Endodermal cell (in vitro differentiated cells): ENCODE measurements around the gene ADIPOR2. TPM values are rescaled to one million over a fixed set of nuclear protein-coding genes. Genes with fewer than 3 reads are reported as not detected.

Experiments
- DNase-seq: peaks from one replicate; pipeline ENCODE4 v3.0.0-alpha.2; 2017
- H3K27ac ChIP-seq: 2 replicates; pipeline ENCODE4 v1.5.1; 2013; ENCODE audit warnings: mild to moderate bottlenecking, low read depth, low read length, moderate library complexity
- H3K27me3 ChIP-seq: 2 replicates; pipeline ENCODE4 v1.6.1; 2013; ENCODE audit warnings: mild to moderate bottlenecking, low read length, moderate library complexity; ENCODE audit not compliant: insufficient read depth, control insufficient read depth, poor library complexity, severe bottlenecking
- H3K36me3 ChIP-seq: 2 replicates; pipeline ENCODE4 v1.7.0; 2013; ENCODE audit warnings: mild to moderate bottlenecking, low read length, moderate library complexity; ENCODE audit not compliant: control insufficient read depth, insufficient read depth
- H3K4me1 ChIP-seq: one replicate; pipeline ENCODE4 v1.7.0; 2013; ENCODE audit warnings: low read length; ENCODE audit not compliant: control insufficient read depth, insufficient read depth
- H3K4me3 ChIP-seq: 2 replicates; pipeline ENCODE4 v1.5.1; 2013; ENCODE audit warnings: mild to moderate bottlenecking, low read length, moderate library complexity
- H3K9ac ChIP-seq: 2 replicates; pipeline ENCODE4 v1.6.1; 2013; ENCODE audit warnings: mild to moderate bottlenecking, low read length, moderate library complexity; ENCODE audit not compliant: poor library complexity, severe bottlenecking; ENCODE audit errors: extremely low read depth
- H3K9me3 ChIP-seq: 2 replicates; pipeline ENCODE4 v1.6.1; 2013; ENCODE audit warnings: mild to moderate bottlenecking, low read length, moderate library complexity; ENCODE audit not compliant: control insufficient read depth
- H3K27ac Mint-ChIP-seq: 2 replicates; pipeline ENCODE4 v1.8.0; 2020; ENCODE audit warnings: mixed read lengths
- H3K27me3 Mint-ChIP-seq: 2 replicates; pipeline ENCODE4 v1.8.0; 2021; ENCODE audit warnings: mild to moderate bottlenecking, mixed read lengths; ENCODE audit not compliant: insufficient read depth
- H3K36me3 Mint-ChIP-seq: 2 replicates; pipeline ENCODE4 v1.8.0; 2020; ENCODE audit warnings: low read depth, mixed read lengths
- H3K4me1 Mint-ChIP-seq: 2 replicates; pipeline ENCODE4 v1.8.0; 2020; ENCODE audit warnings: mixed read lengths
- H3K4me3 Mint-ChIP-seq: 2 replicates; pipeline ENCODE4 v1.8.0; 2020; ENCODE audit warnings: mild to moderate bottlenecking, moderate library complexity, mixed read lengths
- H3K9me3 Mint-ChIP-seq: 2 replicates; pipeline ENCODE4 v1.8.0; 2020; ENCODE audit warnings: mild to moderate bottlenecking, mixed read lengths
- WGBS, 2 experiments: methylation state at CpG; one replicate each; pipeline versions ENCODE4 v1.1.5 to v1.1.7; 2013; ENCODE audit warnings: missing lambda C conversion rate in 2 of 2, mixed read lengths in 1 of 2; ENCODE audit not compliant: insufficient coverage in 1 of 2, insufficient read length in 1 of 2; 5-methylcytosine and 5-hydroxymethylcytosine counted together
- total RNA-seq, 2 donors: library from RNA; stranded (reverse); fragmentation: NEBNext Ultra II Directional in 1 of 2; extraction: Animal tissue kit (Norgen Biotek cat#: 25700) in 1 of 2; gene quantifications; 2 replicates in 1 of 2; 3 replicates in 1 of 2; pipeline ENCODE4 v1.2.1, GENCODE V29; 2021
- TF ChIP-seq, protein P1 (sequence below): fragments of 200-600 bp; sonication (generic); conservative IDR thresholded peaks from 2 replicates; pipeline ENCODE4 v1.5.0; 2021; ENCODE audit warnings: antibody characterized with exemption, mild to moderate bottlenecking

Gene ADIPOR2
- total RNA-seq, 2 donors from 2014 or later: 53.7 to 124 TPM

DNA sequence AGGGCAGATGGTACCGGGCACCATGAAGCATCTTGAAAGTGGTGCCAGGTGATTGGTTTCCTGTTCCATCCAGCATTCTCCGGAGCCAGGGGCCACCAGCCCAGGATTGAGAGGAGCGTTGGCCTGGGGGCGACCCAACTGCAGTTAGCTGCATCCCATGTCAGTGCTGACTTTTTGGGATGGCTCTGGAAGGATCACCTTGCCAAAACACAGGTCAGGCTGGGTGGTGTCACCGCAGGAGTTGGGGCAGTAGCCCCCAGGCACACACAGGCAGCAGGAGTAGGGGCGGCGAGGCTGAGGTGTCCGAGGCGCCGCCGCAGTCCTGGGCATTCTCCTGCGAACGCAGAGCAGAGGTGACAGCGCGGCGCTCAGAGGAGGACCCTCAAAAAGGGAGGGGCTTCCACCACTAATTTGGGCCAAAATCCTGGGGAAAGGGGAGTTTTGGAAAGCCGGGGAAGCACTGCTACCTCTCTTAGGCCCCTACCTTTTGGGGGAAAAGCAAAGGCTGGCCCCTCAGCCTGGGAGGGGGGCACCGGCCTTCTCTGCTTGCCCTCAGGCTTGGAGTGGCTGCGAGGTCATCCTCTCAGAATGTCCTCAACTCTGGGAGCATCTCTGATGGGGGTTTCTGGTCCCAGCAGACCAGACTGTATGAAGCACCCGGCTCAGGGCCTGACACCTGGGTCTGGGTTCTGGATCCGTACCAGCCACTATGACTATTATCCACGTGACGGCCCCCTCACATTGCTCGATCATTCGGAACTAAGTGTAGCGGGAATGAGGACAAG is 102.7 kb downstream of the ADIPOR2 start:
- H3K36me3 ChIP-seq: peaks cover 4% of the 10 kb centered on the region
- Mint-ChIP-seq H3K4me3 (no peak overlapping the region), H3K27me3 (no peaks in the 10 kb centered on the region), H3K9me3 (no peaks in the 10 kb centered on the region), H3K4me1 (peaks cover 50% of the 10 kb centered on the region), H3K27ac (peak overlapping the region; percentile 69), H3K36me3 (peaks cover under 1% of the 10 kb centered on the region)
- H3K9ac ChIP-seq: no peak overlapping the region
- H3K4me1 ChIP-seq: peaks cover 20% of the 10 kb centered on the region
- DNase-seq: peak; percentile 42
- TF ChIP-seq, protein P1, sequence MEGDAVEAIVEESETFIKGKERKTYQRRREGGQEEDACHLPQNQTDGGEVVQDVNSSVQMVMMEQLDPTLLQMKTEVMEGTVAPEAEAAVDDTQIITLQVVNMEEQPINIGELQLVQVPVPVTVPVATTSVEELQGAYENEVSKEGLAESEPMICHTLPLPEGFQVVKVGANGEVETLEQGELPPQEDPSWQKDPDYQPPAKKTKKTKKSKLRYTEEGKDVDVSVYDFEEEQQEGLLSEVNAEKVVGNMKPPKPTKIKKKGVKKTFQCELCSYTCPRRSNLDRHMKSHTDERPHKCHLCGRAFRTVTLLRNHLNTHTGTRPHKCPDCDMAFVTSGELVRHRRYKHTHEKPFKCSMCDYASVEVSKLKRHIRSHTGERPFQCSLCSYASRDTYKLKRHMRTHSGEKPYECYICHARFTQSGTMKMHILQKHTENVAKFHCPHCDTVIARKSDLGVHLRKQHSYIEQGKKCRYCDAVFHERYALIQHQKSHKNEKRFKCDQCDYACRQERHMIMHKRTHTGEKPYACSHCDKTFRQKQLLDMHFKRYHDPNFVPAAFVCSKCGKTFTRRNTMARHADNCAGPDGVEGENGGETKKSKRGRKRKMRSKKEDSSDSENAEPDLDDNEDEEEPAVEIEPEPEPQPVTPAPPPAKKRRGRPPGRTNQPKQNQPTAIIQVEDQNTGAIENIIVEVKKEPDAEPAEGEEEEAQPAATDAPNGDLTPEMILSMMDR: no peak
- H3K27me3 ChIP-seq: no peaks in the 10 kb centered on the region
- 94 to 97% methylated on average over 23 to 26 of the region's 26 CpGs for WGBS, 2 experiments
- no peaks in the 10 kb centered on the region for H3K9me3 ChIP-seq
- no peak overlapping the region for H3K4me3 ChIP-seq
- H3K27ac ChIP-seq: no peak overlapping the region

DNA sequence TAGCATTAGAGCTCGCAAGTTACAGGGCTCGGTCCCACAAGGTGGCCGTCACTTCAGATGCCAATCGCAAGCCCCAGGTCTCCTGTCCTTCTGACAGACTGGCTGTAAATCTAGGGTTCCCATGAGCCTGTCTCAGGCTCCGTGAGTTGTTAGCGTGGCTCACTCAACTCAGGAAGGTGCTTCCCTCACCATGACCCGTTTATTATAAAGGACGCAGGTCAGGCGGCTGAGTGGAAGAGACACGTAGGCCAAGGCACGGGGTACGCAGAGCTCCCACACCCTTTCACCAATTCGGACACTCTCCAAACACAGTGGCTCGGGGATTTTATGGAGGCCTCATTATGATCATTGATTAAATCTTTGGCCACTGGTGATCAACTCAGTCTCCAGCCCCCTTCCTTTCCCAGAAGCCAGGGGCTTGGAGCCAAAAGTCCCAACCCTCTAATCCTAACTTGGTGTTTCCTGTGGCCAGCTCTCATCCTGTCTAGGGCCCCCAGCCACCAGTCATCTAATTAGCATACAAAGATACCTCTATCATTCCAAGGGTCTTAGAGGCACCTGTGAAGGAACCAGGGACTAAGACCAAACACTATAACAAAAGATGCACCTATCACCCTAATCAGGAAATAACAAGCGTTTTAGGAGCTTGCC is 103.7 kb downstream of the ADIPOR2 start:
- H3K27me3 Mint-ChIP-seq: no peaks in the 10 kb centered on the region
- Histone ChIP-seq H3K9ac (no peak overlapping the region), H3K36me3 (peaks cover 4% of the 10 kb centered on the region), H3K27ac (no peak overlapping the region), H3K4me1 (peaks cover 20% of the 10 kb centered on the region), H3K4me3 (no peak overlapping the region), H3K9me3 (no peaks in the 10 kb centered on the region), H3K27me3 (no peaks in the 10 kb centered on the region)
- peak overlapping the region; percentile 69 for H3K27ac Mint-ChIP-seq
- H3K9me3 Mint-ChIP-seq: no peaks in the 10 kb centered on the region
- peaks cover 50% of the 10 kb centered on the region for H3K4me1 Mint-ChIP-seq
- 87 to 96% methylated on average over 14 to 15 of the region's 15 CpGs for WGBS, 2 experiments
- no peaks in the 10 kb centered on the region for H3K36me3 Mint-ChIP-seq
- peak overlapping the region; percentile 8 for H3K4me3 Mint-ChIP-seq
- TF ChIP-seq, protein P1: no peak
- peak; percentile 74 for DNase-seq

DNA sequence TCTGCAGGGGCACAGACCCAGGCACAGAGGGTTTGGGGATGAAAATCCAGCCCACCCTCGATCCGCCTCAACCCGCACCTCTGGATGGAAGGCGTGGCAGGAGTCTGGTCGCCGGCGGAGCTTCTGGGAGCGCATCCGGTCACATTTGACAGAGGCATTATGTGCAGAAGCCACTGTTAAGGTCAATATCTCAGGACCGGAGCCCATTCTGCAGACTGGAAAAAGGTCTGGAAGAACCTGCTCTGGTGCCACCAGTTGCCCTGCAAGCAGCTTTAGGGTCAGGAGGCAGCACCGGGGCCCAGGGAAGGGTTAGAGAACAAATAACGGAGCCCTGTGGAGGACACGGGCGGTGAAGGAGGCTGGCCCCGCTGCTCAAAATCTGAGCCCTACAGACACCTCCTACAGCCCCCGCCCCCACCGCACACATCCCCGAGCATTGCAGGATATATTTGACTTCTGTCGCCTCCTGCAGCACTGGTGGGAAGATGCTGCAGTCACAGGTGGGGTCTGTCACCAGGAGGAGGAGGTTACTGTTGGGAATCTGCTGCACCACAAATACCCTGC is 104.4 kb downstream of the ADIPOR2 start:
- Mint-ChIP-seq H3K9me3 (no peaks in the 10 kb centered on the region), H3K27me3 (no peaks in the 10 kb centered on the region), H3K4me1 (peaks cover 50% of the 10 kb centered on the region), H3K36me3 (no peaks in the 10 kb centered on the region), H3K27ac (peak overlapping the region; percentile 69), H3K4me3 (peak overlapping the region; percentile 35)
- 84 to 90% methylated on average over 11 to 19 of the region's 19 CpGs for WGBS, 2 experiments
- peaks cover 20% of the 10 kb centered on the region for H3K4me1 ChIP-seq
- no peaks in the 10 kb centered on the region for H3K9me3 ChIP-seq
- no peak overlapping the region for H3K27ac ChIP-seq
- TF ChIP-seq, protein P1: no peak
- H3K36me3 ChIP-seq: no peaks in the 10 kb centered on the region
- no peak overlapping the region for H3K4me3 ChIP-seq
- peak; percentile 75 for DNase-seq
- H3K27me3 ChIP-seq: no peaks in the 10 kb centered on the region
- H3K9ac ChIP-seq: no peak overlapping the region
